NCI-H510A treated with DMSO at 0.1 percent for 48 hours (cell line): ENCODE measurements around the gene RND3.

Experiments
- DNase-seq: peaks from one replicate; lab custom pipeline; 2025; lab: John Stamatoyannopoulos, UW

The RND3 gene

GRCh38 chr2:150487537-150488429 lies at the start of gene RND3:
Gene RND3 (minus strand): TSS chr2:150487667. CDS start chr2:150487417, 250 bp downstream.
- DNase-seq = peak; percentile 90

GRCh38 chr2:150535176-150535575 lies 47.7 kb upstream of the RND3 start:
- no peak for DNase-seq

DNA sequence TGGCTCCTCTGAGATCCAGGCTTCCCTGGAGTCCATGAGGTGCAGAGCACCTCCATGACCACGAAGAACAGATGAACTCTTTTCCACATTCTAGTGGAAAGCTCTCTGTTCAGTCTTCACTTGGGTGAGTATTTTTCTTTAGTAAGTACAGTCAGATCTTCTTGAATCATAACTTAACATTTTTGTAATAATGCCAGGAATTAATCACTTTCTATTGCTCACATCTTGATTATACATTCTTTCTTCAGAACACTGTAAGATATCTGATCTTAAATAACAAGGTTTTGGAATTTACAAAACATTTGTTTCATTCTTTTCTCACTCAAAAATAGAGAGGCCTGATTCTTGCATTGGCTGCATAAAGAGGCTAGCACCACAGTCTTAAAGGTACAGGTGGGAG lies 45.4 kb upstream of the RND3 start:
- DNase-seq = no peak

DNA sequence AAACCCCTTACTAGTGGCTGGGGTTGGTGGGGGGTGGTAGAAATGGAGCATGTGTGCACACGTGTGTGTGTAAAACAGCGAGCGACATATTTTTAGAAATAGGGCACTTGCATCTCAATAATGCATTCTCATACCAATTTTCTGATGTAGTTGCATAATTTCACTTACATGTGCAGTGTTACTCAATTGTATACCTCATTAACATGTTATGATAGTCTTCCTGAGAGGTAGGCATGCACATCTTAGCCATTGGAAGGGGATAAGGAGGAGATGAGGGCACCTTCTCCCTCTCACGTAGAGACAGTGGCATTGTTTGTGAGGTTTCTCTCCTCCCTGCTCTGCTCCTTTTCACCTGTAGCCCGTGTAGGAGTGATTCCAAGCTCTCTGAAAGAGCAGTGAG lies 44.6 kb upstream of the RND3 start:
- no peak for DNase-seq

GRCh38 chr2:150531591-150531990 lies 44.1 kb upstream of the RND3 start:
- DNase-seq = no peak

DNA sequence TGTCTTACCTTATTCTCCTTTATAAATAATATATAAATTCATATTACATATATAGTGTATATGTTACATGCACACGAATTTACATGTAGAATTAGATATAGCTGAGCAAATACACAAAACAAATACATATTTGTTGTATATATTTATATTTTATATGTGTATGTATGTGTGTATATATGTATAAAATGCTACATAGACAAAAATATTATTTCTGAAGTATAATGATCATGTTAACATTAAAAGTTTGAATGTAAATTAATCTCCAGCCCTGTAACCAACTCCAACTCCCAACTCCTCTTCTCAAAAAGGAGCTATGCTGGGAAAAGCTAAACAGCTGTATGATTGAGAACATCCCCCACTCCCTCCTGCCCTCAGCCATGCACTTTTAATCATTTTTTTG lies 42.7 kb upstream of the RND3 start:
- no peak for DNase-seq

DNA sequence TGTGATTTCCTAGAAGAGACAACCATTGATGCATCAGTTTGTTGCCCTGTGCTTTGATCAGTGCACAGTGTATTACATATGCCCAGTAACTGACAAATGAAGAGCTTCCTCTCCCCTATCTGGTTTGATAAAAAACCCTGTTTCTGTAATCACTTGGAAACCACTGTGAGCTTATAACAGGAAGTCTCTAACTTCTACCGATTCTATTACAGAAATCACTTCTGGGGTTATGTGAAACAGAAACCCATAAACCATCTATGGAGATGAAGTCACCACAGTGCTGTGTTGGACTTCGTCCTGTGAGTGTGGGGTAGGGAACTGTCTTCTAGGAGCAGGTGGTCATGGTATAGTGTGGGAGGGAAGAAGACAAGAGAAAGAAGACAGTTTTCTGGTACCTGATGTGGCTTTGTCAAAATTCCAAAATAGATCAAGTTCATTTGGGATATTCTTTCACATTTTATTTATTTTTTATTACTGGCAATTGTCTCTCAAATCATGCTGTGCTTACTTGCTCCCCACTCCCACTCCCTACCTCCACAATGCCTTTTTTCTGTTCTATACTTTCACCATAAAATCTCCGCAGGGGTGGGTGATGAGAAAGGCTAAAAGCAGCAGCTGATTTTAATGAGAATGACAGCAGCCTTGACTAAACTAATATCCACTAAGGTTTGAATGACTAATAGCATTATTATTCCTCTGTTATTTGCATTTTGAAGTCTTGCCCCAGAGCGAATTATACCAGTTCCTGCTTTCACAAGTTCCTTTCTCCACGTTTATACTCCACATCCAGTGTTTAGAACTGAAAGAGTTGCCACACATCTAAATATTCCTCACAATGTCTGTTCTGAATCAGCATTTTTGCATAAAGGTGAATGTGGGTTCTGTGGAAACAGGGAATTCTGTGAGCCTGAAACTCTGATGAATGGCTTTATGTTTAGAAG lies 41.7 kb upstream of the RND3 start:
- DNase-seq = no peak

DNA sequence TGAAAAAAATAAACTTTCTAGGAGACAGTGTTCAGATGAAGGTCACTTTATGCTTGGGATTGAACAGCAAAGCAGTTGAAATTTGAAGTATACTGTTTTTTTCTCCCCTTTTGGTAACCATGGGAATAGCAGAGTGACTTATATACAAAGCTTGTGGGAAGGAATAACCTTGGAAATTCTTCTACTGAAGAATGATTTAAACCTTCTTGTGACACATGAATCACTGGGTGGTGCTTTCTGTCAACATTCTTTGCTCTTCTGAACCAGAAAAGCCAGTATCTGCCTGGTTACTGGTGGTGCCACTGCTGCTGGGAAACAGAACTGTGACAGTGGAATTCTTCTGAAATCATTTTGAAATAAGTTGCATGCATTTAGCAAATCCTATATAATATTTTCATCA lies 39.4 kb upstream of the RND3 start:
- DNase-seq = no peak

- DNase-seq = no peak
Observed at GRCh38 chr2:150526006-150526405, 38.5 kb upstream of the RND3 start.

DNA sequence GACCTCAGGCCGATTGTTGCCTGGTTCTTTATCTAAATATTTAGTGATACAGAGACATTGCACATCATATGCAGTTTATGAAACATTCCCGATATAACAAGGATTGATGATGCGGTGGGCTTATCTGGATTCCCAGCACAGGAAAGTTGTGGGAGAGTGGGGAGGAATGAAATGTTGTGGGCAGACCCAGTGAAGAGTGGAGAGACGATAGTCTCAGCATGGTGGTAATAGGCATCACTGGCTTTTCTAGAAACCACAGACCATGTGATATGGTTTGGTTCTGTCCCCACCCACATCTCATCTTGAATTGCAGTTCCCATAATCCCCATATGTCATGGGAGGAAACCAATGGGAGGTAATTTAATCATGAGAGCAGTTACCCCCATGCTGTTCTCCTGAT lies 34.8 kb upstream of the RND3 start:
- DNase-seq = no peak

- no peak for DNase-seq
Observed at GRCh38 chr2:150520887-150521664, 33.6 kb upstream of the RND3 start.

- DNase-seq = no peak
Observed at GRCh38 chr2:150520033-150520432, 32.6 kb upstream of the RND3 start.

GRCh38 chr2:150517951-150518680 lies 30.6 kb upstream of the RND3 start:
- DNase-seq = no peak

DNA sequence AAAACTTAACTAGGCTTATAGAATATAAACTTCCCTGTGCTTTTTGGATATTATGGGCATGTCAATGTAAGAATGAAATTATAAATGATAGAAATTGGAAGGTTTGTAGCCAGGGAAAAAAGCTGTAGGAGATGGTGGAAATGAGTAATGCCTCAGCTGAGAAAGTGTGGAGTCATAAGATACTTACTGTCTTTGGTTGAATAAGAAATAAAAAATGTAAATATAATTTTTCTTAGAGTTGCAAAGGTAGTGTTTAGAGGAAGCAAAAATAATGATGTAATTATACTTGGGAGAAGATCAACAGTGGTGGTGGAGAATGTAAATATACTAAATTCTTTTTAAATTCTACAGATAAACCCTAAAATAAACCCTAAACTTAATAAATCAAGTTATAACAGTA lies 26.2 kb upstream of the RND3 start:
- DNase-seq = no peak

- DNase-seq = no peak
Observed at GRCh38 chr2:150508497-150509137, 21.1 kb upstream of the RND3 start.

DNA sequence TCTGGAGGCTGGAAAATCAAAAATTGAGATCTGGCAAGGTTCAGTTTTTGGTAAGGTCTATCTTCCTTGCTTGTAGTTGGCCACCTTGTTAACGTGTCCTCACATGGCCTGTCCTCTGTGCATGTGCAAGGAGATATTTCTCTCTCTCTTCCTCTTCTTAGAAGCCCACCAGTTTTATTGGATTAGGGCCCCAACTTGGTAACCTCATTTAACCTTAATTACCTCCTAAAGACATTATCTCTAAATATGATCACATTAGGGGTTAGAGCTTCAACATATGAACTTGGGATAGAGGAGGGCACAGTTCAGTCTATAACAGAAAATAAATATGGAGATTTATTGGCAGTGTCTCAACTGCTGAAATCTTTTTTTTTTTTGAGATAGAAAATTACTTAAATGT lies 19.6 kb upstream of the RND3 start:
- DNase-seq = no peak

GRCh38 chr2:150505178-150505577 lies 17.7 kb upstream of the RND3 start:
- no peak for DNase-seq

DNA sequence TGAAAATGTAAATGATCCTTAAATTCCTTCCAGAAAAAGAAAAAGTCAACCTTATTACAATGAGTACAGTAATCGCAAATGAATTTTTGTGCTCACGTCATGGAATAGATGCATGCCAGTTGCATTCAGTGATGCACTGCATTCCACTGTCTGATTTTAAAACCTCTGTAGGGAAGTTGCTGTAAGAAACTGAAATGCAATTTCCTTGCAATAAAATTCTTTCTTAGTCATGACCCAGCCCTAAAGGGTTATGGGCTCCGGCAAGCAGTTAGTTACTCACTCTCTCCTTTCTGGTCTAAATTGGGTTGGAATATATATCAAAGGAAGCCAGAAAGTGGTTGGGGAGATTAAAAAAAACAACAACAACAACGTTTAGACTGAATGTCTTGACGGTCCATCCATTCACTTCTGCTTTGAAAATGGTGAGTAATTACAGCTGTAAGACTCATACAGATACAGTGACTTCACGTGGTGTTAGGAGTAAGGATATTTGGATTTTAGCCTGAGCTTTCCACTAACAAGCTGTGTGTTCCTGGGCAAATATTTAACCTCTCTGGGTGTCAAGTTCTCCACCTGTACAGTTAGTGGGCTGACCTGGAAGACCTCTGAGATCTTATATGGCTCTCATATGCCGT lies 8.6 kb upstream of the RND3 start:
- no peak for DNase-seq

GRCh38 chr2:150495001-150495400 lies 7.5 kb upstream of the RND3 start:
- DNase-seq = no peak

DNA sequence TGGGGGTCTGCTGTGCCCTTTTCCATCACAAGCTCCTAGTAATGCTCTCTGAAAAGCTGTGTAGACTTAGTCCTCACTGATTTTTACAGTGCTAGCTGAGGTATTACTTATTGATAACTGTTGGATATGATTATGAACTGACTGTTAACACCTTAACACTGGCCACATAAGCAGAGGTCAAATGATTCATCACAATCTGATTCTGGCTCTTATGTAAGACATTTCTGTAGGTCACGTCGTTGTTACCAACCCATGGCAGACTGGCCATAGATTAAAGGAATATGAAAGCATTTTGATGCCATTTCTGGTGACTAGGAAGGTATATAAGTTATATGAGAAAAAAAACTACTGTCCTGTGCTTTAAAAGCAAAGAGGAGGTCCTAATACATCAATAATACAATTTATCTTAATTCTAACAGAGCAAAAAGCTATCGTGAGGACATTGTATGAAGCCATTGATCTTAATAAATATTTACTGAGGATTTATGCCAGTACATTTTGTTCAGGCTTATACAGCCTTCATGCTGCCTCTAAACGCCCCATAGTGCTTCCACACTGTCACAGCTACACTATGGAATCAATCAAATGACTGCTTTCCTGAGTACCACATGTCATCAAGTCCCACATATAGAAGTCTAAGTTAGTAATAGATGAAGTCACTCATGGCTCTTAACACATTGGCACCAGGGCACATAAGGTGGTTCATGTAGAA lies 6.9 kb upstream of the RND3 start:
- DNase-seq = no peak
